Hepatic stellate cell (primary cell): ENCODE results near the gene FNBP1.
"Not testable (repeated sequence)": the region's sequence is repeated elsewhere in the genome, so short reads cannot be mapped to it uniquely, and the experiment has no call there.

ENCODE experiments used
- DNase-seq: peaks from one replicate; pipeline ENCODE4 v3.0.0; 2011; ENCODE audit warnings: low spot score

Gene FNBP1

GRCh38 chr9:129954868-129955550 lies 88.0 kb downstream of the FNBP1 start:
- no peak for DNase-seq

GRCh38 chr9:129953736-129954135 lies 89.3 kb downstream of the FNBP1 start:
- DNase-seq: no peak

- no peak for DNase-seq
Measured at GRCh38 chr9:129952337-129952736, 90.7 kb downstream of the FNBP1 start.

GRCh38 chr9:129949821-129950220 lies 93.2 kb downstream of the FNBP1 start:
- no peak for DNase-seq

GRCh38 chr9:129948626-129949025 lies 94.4 kb downstream of the FNBP1 start:
- DNase-seq: not testable (repeated sequence)

- no peak for DNase-seq
Measured at GRCh38 chr9:129946246-129946995, 96.6 kb downstream of the FNBP1 start.

GRCh38 chr9:129945314-129945713 lies 97.7 kb downstream of the FNBP1 start:
- no peak for DNase-seq

GRCh38 chr9:129944506-129945116 lies 98.4 kb downstream of the FNBP1 start:
- DNase-seq: no peak

GRCh38 chr9:129939431-129939830 lies 103.6 kb downstream of the FNBP1 start:
- DNase-seq: no peak

- DNase-seq: peak; percentile 47
Measured at GRCh38 chr9:129938291-129938979, 104.6 kb downstream of the FNBP1 start.

- DNase-seq: not testable (repeated sequence)
Measured at GRCh38 chr9:129937879-129938278, 105.1 kb downstream of the FNBP1 start.

GRCh38 chr9:129936222-129936621 lies 106.8 kb downstream of the FNBP1 start:
- DNase-seq: no peak

- DNase-seq: no peak
Measured at GRCh38 chr9:129934780-129935179, 108.2 kb downstream of the FNBP1 start.

- DNase-seq: peak; percentile 12
Measured at GRCh38 chr9:129934041-129934591, 108.9 kb downstream of the FNBP1 start.

GRCh38 chr9:129933185-129934040 lies 109.6 kb downstream of the FNBP1 start:
- no peak for DNase-seq

- DNase-seq: peak; percentile 17
Measured at GRCh38 chr9:129932303-129933151, 110.5 kb downstream of the FNBP1 start.

GRCh38 chr9:129930743-129931142 lies 112.2 kb downstream of the FNBP1 start:
- DNase-seq: no peak

GRCh38 chr9:129929496-129930125 lies 113.4 kb downstream of the FNBP1 start:
- no peak for DNase-seq

GRCh38 chr9:129923589-129923988 lies 119.4 kb downstream of the FNBP1 start:
- no peak for DNase-seq

- DNase-seq: no peak
Measured at GRCh38 chr9:129921905-129922304, 121.1 kb downstream of the FNBP1 start.
